SK-N-SH treated with all-trans-retinoic acid at 6 μM for 48 hours (cell line): ENCODE measurements around the gene GPR153.

Experiments used
- ATAC-seq: fragments of 200-7000 bp; cut with Tn5 transposase; 3 replicates; pipeline ENCODE4 v1.9.1; 2020; ENCODE audit warnings: mild to moderate bottlenecking, moderate library complexity
- CSDC2 ChIP-seq: fragments of 250-450 bp; sonication (Bioruptor Pico); IDR thresholded peaks from 2 replicates; pipeline ENCODE4 v1.5.0; 2020; ENCODE audit warnings: mild to moderate bottlenecking, moderate library complexity
- ESRRG ChIP-seq: fragments of 250-450 bp; sonication (Bioruptor Pico); IDR thresholded peaks from 2 replicates; pipeline ENCODE4 v1.6.1; 2021; ENCODE audit warnings: mild to moderate bottlenecking
- OSR1 ChIP-seq: fragments of 250-450 bp; sonication (Bioruptor Pico); IDR thresholded peaks from 2 replicates; pipeline ENCODE4 v1.8.0; 2022; ENCODE audit warnings: moderate library complexity, mild to moderate bottlenecking, inconsistent platforms
- PPARA ChIP-seq: fragments of 250-450 bp; sonication (Bioruptor Pico); IDR thresholded peaks from 2 replicates; pipeline ENCODE4 v1.5.0; 2020; ENCODE audit warnings: mild to moderate bottlenecking, borderline replicate concordance
- SNAI2 ChIP-seq: fragments of 250-450 bp; sonication (Bioruptor Pico); IDR thresholded peaks from 2 replicates; pipeline ENCODE4 v1.5.0; 2020; ENCODE audit warnings: mild to moderate bottlenecking, moderate library complexity
- TCF4 ChIP-seq: fragments of 250-450 bp; sonication (Bioruptor Pico); IDR thresholded peaks from 2 replicates; pipeline ENCODE4 v1.8.0; 2021; ENCODE audit warnings: mild to moderate bottlenecking, moderate library complexity, borderline replicate concordance
- TOX ChIP-seq: fragments of 250-450 bp; sonication (Bioruptor Pico); IDR thresholded peaks from 2 replicates; pipeline ENCODE4 v1.8.0; 2021; ENCODE audit warnings: mild to moderate bottlenecking, moderate library complexity, borderline replicate concordance
- ZC3H10 ChIP-seq: fragments of 250-450 bp; sonication (Bioruptor Pico); IDR thresholded peaks from 2 replicates; pipeline ENCODE4 v1.5.1; 2021; ENCODE audit warnings: mild to moderate bottlenecking, moderate library complexity
- ZFP3 ChIP-seq: fragments of 250-450 bp; sonication (Bioruptor Pico); IDR thresholded peaks from 2 replicates; pipeline ENCODE4 v1.5.0; 2020; ENCODE audit warnings: mild to moderate bottlenecking, moderate library complexity
- ZFP30 ChIP-seq: fragments of 450-650 bp; formaldehyde crosslinking; IDR thresholded peaks from 2 replicates; pipeline ENCODE4 v1.5.0; 2022; ENCODE audit warnings: mild to moderate bottlenecking, moderate library complexity
- ZNF70 ChIP-seq: fragments of 450-650 bp; formaldehyde crosslinking; IDR thresholded peaks from 2 replicates; pipeline ENCODE4 v1.5.0; 2020; ENCODE audit warnings: mild to moderate bottlenecking, moderate library complexity
- ZNF8 ChIP-seq: fragments of 450-650 bp; formaldehyde crosslinking; IDR thresholded peaks from 2 replicates; pipeline ENCODE4 v1.5.0; 2020; ENCODE audit warnings: mild to moderate bottlenecking, moderate library complexity
- TF ChIP-seq, protein P1 (sequence below): fragments of 250-450 bp; sonication (Bioruptor Pico); IDR thresholded peaks from 2 replicates; pipeline ENCODE4 v1.5.1; 2021; ENCODE audit warnings: mild to moderate bottlenecking, moderate library complexity
- TF ChIP-seq, protein P2 (sequence below): fragments of 250-450 bp; sonication (Bioruptor Pico); IDR thresholded peaks from 2 replicates; pipeline ENCODE4 v1.5.0; 2020; ENCODE audit warnings: mild to moderate bottlenecking, moderate library complexity
- TF ChIP-seq, protein P3 (sequence below): fragments of 250-450 bp; sonication (Bioruptor Pico); IDR thresholded peaks from 2 replicates; pipeline ENCODE4 v1.8.0; 2021; ENCODE audit warnings: low read depth, mild to moderate bottlenecking, moderate library complexity, borderline replicate concordance
- TF ChIP-seq, protein P4 (sequence below): fragments of 250-450 bp; sonication (Bioruptor Pico); IDR thresholded peaks from 2 replicates; pipeline ENCODE4 v1.5.1; 2020; ENCODE audit warnings: low read depth, mild to moderate bottlenecking, moderate library complexity

GPR153 gene

DNA sequence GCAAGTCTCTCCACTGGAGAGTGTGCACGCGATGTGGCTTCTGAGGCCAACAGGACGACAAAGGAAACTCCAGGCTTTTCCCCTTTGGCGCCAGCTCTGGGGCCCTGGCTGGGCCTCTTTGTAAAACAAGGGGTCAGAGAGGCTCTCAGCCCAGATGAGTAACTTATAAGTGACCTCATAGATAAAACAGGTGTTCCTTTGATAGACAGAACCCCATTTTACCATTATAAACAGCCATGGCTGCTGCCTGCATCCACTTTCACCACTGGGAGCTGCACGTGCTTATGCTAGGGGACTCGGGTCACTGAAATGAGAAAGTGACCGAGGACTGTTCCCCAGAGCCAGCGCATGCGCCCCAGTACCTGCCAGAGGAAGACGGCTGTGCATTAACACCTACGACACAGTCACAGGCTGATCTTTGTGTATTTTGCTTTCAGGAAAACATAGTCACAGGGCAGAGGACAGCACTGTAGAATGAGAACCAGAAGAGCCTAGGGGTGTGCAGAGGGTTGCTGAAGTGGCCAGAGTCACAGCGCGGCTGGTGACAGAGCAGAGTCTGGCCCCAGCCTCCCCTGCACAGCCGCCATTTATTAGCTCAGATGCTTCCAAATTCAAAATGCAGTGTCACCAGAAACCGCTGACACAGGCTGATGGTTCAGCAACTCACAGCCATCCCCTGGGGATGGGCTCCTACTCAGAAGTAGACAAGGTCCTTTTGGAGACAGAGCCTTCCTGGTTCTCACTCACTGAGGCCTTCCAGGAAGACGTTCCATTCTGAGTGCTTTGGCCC is 42.3 kb downstream of the GPR153 start:
- TF ChIP-seq OSR1 (no peak), CSDC2 (CRISPR knock-in tag) (no peak), TCF4 (CRISPR knock-in tag) (no peak), ZC3H10 (CRISPR knock-in tag) (no peak), PPARA (CRISPR knock-in tag) (no peak), ZNF70 (no peak), SNAI2 (CRISPR knock-in tag) (no peak), ZNF8 (no peak), ZFP30 (CRISPR knock-in tag) (no peak), ZFP3 (CRISPR knock-in tag) (no peak)
- TF ChIP-seq, protein P1, sequence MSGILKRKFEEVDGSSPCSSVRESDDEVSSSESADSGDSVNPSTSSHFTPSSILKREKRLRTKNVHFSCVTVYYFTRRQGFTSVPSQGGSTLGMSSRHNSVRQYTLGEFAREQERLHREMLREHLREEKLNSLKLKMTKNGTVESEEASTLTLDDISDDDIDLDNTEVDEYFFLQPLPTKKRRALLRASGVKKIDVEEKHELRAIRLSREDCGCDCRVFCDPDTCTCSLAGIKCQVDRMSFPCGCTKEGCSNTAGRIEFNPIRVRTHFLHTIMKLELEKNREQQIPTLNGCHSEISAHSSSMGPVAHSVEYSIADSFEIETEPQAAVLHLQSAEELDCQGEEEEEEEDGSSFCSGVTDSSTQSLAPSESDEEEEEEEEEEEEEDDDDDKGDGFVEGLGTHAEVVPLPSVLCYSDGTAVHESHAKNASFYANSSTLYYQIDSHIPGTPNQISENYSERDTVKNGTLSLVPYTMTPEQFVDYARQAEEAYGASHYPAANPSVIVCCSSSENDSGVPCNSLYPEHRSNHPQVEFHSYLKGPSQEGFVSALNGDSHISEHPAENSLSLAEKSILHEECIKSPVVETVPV (CRISPR knock-in tag): no peak
- TF ChIP-seq, protein P2, sequence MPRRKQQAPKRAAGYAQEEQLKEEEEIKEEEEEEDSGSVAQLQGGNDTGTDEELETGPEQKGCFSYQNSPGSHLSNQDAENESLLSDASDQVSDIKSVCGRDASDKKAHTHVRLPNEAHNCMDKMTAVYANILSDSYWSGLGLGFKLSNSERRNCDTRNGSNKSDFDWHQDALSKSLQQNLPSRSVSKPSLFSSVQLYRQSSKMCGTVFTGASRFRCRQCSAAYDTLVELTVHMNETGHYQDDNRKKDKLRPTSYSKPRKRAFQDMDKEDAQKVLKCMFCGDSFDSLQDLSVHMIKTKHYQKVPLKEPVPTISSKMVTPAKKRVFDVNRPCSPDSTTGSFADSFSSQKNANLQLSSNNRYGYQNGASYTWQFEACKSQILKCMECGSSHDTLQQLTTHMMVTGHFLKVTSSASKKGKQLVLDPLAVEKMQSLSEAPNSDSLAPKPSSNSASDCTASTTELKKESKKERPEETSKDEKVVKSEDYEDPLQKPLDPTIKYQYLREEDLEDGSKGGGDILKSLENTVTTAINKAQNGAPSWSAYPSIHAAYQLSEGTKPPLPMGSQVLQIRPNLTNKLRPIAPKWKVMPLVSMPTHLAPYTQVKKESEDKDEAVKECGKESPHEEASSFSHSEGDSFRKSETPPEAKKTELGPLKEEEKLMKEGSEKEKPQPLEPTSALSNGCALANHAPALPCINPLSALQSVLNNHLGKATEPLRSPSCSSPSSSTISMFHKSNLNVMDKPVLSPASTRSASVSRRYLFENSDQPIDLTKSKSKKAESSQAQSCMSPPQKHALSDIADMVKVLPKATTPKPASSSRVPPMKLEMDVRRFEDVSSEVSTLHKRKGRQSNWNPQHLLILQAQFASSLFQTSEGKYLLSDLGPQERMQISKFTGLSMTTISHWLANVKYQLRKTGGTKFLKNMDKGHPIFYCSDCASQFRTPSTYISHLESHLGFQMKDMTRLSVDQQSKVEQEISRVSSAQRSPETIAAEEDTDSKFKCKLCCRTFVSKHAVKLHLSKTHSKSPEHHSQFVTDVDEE: no peak
- TF ChIP-seq, protein P3, sequence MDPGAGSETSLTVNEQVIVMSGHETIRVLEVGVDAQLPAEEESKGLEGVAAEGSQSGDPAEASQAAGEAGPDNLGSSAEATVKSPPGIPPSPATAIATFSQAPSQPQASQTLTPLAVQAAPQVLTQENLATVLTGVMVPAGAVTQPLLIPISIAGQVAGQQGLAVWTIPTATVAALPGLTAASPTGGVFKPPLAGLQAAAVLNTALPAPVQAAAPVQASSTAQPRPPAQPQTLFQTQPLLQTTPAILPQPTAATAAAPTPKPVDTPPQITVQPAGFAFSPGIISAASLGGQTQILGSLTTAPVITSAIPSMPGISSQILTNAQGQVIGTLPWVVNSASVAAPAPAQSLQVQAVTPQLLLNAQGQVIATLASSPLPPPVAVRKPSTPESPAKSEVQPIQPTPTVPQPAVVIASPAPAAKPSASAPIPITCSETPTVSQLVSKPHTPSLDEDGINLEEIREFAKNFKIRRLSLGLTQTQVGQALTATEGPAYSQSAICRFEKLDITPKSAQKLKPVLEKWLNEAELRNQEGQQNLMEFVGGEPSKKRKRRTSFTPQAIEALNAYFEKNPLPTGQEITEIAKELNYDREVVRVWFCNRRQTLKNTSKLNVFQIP (CRISPR knock-in tag): no peak
- TF ChIP-seq, all 23 proteins: peak for 0
- no peak for ATAC-seq

DNA sequence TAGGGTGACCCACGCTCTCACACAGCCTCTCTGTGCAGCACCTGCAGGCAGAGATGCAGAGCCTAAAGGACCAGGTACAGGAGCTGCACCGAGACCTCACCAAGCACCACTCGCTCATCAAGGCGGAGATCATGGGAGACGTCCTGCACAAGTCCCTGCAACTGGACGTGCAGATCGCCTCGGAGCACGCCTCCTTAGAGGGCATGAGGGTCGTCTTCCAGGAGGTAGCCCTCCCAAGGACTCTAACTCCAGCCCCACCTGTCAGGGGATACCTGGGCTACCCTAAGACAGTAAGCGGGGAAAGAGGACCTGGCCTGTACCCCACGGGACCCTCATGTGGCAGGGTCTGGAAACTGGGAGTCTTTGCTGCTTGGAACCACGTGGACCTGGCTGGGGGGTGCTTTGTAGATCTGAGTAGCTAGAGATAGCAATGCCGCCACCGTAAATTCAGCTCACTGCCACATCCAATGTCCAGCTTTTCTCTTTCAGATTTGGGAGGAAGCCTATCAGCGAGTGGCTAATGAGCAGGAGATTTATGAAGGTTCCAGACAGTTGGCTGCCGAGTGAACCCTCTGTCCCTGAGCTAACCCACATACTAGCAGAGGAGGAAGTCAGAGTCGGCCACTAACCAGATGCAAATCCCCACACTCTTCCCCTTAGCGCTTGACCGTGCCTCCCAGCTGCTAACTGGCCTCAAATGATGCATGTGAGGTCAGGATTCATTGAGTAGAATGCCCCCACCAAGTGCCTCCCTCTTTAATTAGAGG is 48.5 kb downstream of the GPR153 start:
- no peak for ATAC-seq
- TF ChIP-seq ZNF8 (no peak), ZC3H10 (CRISPR knock-in tag) (no peak), TOX (CRISPR knock-in tag) (no peak), ESRRG (CRISPR knock-in tag) (no peak), OSR1 (no peak)
- TF ChIP-seq, protein P3 (CRISPR knock-in tag): no peak
- TF ChIP-seq, protein P2: no peak
- TF ChIP-seq, protein P4, sequence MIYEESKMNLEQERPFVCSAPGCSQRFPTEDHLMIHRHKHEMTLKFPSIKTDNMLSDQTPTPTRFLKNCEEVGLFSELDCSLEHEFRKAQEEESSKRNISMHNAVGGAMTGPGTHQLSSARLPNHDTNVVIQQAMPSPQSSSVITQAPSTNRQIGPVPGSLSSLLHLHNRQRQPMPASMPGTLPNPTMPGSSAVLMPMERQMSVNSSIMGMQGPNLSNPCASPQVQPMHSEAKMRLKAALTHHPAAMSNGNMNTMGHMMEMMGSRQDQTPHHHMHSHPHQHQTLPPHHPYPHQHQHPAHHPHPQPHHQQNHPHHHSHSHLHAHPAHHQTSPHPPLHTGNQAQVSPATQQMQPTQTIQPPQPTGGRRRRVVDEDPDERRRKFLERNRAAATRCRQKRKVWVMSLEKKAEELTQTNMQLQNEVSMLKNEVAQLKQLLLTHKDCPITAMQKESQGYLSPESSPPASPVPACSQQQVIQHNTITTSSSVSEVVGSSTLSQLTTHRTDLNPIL (CRISPR knock-in tag): no peak
